HG03521 (cell line): ENCODE measurements around the gene SCN3A.
A peak's percentile ranks its signal among the peaks of the same experiment; 100 is the strongest.

ENCODE experiments used
- ATAC-seq: cut with Tn5 transposase; IDR thresholded peaks from one replicate; pipeline ENCODE4 v1.9.1; 2021; ENCODE audit warnings: mild to moderate bottlenecking, moderate library complexity; ENCODE audit not compliant: unreplicated experiment

Gene SCN3A

DNA sequence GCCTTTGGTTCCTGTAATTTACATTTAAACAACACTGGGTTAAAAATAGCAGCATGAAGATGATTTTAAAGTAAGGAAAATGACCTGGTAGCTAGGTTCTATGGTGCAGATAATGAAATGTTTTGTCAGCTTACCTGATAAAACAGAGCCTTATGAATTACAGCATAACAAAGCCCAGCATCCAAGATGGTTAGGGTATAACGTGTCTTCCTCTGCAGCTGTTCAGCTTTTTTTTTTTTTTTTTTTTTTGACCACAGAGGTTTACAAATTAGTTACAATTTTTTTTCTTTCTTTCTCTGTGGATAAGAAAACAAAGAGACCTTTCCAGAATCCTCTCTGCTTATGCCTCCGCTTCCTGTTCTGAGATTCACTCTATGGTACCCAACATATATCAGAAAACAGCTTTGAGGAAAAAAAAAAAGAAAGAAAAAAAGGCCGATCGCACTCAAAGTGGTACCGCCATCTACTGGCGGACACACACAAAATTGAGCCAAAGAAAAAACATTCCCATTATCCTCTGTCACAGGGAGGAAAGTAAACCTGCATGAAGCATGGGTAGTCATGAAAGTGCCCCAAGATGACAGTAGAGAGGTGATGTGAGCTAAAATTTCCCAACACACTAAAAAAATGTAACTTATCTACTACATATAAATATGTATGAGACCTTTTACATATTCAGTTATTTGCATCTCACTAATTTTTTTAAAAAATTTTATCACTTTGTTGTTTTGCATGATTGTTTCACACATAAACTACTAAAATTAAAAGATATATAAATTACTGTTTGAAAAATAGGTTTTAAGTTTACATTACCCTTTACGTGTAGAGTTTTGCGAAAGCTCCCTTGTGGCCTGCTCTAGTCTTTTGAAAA is at the start of gene SCN3A:
SCN3A (minus strand) TSS at position 362 of the 871 bp plus-strand sequence. CDS start 27,656 bp downstream, outside the sequence.
- peak; percentile 65 for ATAC-seq

- ATAC-seq = no peak
Measured at GRCh38 chr2:165253178-165253577, 49.3 kb upstream of the SCN3A start.

DNA sequence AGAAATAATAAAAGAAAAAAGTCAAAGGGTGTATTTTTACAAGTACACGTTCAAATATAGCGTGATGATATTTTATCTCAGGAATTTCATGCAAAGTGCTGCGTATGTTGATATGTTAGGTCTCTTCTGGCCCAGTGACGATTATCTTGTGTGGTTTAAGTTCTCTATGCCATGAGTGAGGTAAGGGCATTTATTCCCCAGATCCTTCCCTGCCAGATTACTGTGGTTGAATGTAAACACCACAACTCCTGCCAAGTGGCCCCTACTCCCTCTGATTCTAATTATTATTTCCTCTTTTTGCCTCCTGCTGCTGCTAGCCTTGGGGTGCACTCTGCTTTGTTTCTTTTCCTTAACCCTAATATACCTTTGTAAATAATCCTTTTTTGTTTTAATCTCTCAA is 47.5 kb upstream of the SCN3A start:
- no peak for ATAC-seq

- no peak for ATAC-seq
Measured at GRCh38 chr2:165248238-165248637, 44.4 kb upstream of the SCN3A start.

- no peak for ATAC-seq
Measured at GRCh38 chr2:165245081-165245793, 41.4 kb upstream of the SCN3A start.

- no peak for ATAC-seq
Measured at GRCh38 chr2:165240916-165241315, 37.1 kb upstream of the SCN3A start.

GRCh38 chr2:165239856-165240515 is 36.1 kb upstream of the SCN3A start:
- no peak for ATAC-seq

GRCh38 chr2:165239230-165239629 is 35.4 kb upstream of the SCN3A start, which contains the start of gene SCN2A:
Gene SCN2A, plus strand, starts transcription at chr2:165239414. Its CDS starts 56,410 bp downstream, at chr2:165295824.
- ATAC-seq = no peak

GRCh38 chr2:165238295-165238694 is 34.4 kb upstream of the SCN3A start:
- ATAC-seq = no peak

GRCh38 chr2:165237056-165237455 is 33.2 kb upstream of the SCN3A start:
- ATAC-seq = no peak

GRCh38 chr2:165227571-165227970 is 23.7 kb upstream of the SCN3A start:
- ATAC-seq = no peak

GRCh38 chr2:165224941-165225340 is 21.1 kb upstream of the SCN3A start:
- ATAC-seq = no peak

DNA sequence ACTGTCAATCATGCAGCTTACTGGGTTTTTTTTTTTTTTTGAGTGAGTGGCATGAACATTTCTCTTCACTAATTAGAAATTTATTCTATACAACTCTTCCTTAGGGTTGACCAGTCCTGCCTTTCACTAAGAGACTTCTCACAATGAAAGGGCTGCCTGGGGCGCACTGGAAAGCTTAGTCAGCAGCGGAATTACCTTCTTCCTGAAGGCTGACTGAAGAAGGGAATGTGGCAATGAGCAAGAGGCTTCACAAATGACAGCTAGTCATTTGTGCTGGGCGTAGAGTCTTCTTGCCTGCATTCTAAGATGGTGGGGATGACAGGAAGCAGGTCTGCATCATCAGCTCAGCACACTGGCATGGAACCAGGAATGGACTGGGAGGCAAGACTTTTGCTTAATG is 15.6 kb upstream of the SCN3A start:
- ATAC-seq = no peak

DNA sequence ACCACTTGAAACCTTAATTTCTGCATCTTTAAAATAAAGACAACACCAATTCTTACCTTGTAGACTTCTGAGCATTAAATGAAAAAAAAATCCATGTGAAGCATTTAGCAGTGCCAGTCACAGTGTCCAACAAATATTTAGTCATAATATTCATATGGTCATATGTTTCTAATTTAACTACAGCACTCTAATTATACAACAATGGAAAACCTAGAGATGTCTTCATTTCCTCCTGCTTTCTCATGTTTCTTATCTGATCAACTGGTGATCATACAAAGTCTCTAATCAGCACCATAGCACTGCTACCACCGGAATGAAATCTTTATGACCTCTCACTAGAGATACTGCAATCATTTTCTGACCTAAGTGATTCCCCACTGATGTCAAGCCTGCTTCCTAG is 10.2 kb upstream of the SCN3A start:
- no peak for ATAC-seq

DNA sequence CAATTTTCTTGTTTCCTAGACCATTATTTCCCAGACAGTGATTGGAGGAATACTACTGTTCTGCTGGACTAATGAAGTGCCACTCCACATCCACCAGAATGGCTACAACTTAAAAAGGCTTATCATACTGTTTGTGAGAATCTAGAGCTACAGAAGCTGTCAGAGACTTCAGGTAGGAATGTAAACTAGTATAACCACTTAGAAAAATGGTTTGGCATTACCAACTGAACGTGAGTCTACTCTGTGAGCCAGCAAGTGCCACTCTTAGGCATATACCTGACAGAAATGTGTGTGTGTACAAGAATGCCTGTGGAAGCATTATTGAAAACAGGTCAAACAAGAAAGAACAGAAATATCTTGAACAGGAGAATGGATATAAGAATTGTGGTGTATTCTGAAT is 4.2 kb upstream of the SCN3A start:
- no peak for ATAC-seq

GRCh38 chr2:165205865-165206264 is 2.0 kb upstream of the SCN3A start:
- no peak for ATAC-seq

- no peak for ATAC-seq
Measured at GRCh38 chr2:165202239-165202638, 1.6 kb downstream of the SCN3A start.

- no peak for ATAC-seq
Measured at GRCh38 chr2:165198181-165198580, 5.7 kb downstream of the SCN3A start.

- no peak for ATAC-seq
Measured at GRCh38 chr2:165197346-165197745, 6.5 kb downstream of the SCN3A start.

DNA sequence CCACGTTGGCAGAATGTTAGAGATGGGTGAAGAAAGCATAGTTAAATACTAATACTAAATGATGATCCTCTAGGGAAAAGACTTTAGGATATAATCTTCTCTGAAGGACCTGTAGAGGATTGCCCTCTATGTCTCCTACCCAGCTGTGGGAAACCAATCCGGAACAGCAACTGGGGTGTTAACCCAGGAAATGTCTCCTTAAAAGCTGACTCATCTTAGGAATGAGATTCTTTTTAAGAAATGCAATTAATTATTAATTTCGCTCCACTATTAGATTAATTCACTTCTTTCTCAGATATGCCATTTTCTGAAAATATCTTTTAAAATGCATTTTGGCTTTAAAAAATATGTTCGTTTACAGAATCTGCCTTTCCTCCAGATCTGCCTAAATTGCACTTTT is 7.4 kb downstream of the SCN3A start:
- ATAC-seq = no peak

- ATAC-seq = peak; percentile 93
Measured at GRCh38 chr2:165193178-165193777, 10.6 kb downstream of the SCN3A start.
